ENCODE data around the gene MLH1.
"Not testable (repeated sequence)": the region's sequence is repeated elsewhere in the genome, so short reads cannot be mapped to it uniquely, and the experiment has no call there.

MLH1 gene

DNA sequence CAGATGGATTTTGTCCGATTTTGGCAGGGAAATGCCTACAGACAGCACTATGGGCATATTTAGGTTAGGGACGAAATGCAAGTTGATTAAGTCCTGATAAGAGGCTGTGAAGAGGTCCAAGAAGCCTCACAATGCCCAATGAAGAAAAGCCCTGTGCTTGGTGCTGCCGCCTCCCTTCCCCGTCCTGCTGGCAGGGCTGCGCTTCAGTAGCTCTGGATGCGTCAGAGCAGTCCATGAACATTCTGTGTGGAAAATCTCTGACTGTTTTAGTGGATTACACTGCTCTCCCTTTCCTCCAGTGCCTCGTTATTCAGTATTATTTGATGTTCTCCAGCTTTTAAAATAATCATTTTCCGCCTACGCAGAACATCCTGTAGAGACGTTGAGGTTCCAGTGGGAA, 39.6 kb downstream of the MLH1 start:
- no peak for DNase-seq (ENCODE audit: low read depth in 4 of 4, low spot score in 1 of 4)

DNA sequence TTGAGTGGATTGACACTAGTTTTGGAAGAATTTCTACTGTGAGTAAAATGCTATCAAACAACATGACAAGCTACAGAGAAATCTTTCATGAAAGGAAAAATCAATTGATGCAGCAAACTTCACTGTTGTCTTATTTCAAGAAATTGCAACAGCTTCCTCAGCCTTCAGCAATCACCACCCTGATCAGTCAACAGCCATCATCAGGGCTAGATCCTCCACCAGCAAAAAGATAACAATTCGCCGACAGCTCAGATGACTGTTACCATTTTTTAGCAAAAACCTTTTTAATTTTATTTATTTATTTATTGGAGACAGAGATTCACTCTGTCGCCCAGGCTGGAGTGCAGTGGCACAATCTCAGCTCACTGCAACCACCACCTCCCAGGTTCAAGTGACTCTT, 44.0 kb downstream of the MLH1 start:
- no peak for DNase-seq (ENCODE audit: low read depth in 4 of 4, low spot score in 1 of 4)

DNA sequence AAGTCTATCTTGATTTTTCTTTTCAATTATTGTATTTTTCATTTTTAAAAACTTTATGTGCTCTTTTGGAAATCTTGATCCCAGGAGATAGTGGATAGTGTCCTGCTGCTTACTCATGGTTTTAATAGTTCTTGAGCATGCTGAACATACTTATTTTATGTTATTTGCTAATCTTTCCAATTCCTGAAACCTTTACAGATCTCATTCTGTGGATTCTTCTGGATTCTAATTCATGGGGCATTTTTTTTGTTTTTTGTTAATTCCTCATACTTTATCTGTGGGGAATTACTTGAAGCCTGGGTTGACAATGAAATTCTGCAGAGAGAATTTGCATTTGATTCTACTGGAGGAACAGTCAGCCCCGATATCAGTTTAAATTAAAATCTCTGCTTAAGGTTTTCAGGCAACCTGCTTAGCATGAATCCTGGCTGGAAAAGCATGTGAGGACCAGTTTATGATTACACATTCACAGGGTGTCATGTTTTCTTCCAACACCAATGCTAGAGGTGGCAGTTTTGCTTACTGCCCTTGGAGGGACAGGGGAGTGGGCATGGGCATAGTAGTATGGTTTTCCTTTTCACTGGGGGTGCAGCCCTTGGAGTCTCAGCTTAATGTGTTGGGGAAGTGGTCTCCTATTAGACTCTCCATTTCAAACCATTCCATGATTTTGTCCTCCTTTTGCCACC, 46.0 kb downstream of the MLH1 start:
- no peak for DNase-seq (ENCODE audit: low read depth in 4 of 4, low spot score in 1 of 4)

DNA sequence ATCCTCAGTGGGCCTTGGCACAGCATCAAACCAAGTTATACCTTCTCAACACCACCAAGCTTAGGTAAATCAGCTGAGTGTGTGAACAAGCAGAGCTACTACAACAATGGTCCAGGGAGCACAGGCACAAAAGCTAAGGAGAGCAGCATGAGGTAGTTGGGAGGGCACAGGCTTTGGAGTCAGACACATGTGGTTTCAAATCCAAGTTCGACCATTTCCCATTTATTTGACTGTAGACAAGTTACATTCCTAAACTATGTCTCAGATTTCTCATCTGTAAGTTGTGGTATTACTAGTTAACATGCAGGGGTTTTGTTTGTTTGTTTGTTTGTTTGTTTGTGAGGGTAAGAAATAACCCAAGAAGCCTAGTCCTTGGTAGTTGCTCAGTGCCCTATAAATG, 46.9 kb downstream of the MLH1 start:
- DNase-seq (ENCODE audit: low read depth in 4 of 4, low spot score in 1 of 4): no peak

DNA sequence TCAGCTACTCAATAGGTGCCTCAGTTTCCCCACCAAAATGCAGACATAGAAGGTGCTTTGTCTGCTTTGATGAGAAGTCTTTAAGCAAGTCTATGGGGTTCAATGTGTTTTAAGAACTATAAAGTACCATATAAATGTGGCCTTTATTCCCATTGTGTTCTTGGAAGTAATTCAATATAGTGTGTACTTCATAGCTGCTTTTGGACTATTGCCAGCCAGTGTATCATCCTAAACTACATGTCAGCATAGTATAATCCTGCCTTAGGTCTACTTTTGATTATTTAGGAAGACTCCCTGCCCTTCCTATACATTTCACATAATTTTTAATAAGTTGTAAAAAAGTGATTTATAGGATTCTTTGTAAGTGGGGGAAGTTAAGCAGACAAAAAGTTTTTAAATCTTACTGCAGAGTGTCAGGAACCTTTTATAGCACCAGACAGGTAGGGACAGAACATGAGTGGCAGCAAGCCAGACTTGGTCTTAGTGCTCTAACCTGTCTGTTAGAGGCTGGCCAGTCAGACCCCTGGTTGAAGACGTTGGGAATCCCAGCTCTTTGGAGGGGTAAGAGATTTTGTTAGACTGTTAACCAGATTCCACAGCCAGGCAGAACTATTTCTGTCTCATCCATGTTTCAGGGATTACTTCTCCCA, 48.4 kb downstream of the MLH1 start:
- DNase-seq (ENCODE audit: low read depth in 4 of 4, low spot score in 1 of 4): no peak

DNA sequence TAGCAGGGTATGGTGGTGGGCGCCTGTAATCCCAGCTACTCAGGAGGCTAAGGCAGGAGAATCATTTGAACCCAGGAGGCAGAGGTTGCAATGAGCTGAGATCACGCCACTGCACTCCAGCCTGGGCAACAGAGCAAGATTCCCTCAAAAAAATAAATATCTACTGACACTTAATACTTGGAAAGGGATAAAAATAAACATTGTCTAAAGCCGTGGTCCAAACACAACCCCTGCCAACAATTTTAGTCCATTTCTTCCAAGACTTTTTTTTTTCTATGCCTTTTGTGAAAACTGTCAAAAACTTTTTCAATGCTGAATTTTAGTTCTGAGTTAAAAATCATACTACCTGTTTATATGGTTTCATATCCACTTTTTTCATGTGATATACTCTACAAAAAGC, 49.4 kb downstream of the MLH1 start:
- DNase-seq (ENCODE audit: low read depth in 4 of 4, low spot score in 1 of 4): not testable (repeated sequence)

DNA sequence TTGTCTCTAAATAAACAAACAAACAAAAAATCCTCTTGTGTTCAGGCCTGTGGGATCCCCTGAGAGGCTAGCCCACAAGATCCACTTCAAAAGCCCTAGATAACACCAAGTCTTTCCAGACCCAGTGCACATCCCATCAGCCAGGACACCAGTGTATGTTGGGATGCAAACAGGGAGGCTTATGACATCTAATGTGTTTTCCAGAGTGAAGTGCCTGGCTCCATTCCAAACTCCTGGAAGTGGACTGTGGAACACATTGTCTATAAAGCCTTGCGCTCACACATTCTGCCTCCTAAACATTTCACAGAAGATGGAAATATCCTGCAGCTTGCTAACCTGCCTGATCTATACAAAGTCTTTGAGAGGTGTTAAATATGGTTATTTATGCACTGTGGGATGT, 57.0 kb downstream of the MLH1 start:
- no peak for DNase-seq (ENCODE audit: low read depth in 4 of 4, low spot score in 1 of 4)

DNA sequence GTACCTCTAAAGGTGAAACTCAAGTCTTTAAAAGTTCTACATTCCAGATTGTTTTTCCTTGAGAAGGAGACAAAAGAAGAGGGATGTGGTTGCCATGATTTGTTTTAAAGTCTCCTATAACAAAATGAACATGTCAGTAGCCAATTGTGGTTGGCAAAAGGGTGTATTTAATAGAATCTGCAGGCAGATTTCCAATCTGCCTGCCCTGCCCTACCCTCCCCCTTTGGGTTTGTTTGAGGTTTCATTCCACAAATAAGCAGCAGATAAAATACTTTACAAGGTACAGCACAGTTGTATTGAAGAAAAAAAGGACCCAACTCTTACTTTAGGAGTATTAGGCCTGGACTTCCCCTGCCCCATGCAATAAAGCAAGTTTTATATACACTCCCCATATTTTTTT, 59.5 kb downstream of the MLH1 start:
- no peak for DNase-seq (ENCODE audit: low read depth in 4 of 4, low spot score in 1 of 4)

DNA sequence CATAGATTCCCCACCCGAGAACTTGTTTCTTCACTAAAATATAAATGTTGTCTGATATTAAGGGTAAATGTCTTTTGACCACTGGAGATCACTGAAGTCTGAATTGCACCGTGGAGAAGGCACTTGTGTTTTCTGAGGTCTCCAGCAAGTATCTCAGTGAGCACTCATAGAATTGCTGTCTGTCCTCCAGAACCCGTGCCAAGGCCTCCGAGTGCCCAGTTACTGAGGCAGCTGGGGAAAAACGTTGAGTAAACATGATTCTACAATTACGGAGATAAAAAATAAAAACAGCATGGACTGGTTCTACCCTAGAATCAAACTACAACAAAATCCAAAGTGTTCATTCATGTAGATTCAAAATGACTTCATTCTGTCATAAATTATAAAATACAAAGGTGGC, 60.0 kb downstream of the MLH1 start:
- no peak for DNase-seq (ENCODE audit: low read depth in 4 of 4, low spot score in 1 of 4)

DNA sequence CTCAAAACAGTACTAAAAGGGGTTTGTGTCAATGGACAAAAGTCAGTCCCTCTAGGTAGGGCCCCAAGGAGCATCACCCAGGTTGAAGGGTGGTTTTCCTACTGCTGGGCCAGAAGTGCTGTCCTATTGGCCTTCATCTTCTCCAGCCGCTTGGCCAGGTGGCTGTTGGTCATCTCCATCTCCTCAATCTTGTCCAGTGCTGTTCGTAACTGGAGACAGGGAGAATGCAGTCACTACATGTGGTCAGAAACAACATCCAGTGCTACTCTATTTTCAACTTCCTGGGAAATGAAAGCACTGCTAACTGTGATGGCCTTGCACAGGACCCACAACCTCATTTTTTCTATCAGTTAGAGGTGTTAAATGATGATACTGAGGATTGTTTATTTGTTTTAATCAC, 60.4 kb downstream of the MLH1 start:
- no peak for DNase-seq (ENCODE audit: low read depth in 4 of 4, low spot score in 1 of 4)

DNA sequence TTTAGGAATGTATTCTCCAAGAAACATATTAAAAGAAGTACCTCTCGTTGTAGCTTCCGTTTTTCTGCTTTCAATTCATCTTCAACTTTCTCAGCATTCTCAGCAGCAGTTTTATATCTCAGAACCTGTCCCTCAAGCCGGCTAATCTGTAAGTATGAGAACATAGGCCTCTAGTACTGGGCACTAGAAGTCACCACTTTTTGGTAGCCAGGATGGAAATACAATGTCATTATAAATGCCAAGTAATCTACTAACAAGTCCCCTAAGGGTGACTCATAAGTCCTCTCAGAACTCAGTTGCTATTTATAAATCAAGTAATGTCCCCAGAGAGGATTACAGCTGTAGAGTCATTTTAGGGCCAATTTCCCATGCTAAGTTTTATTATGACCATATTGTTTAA, 61.1 kb downstream of the MLH1 start:
- no peak for DNase-seq (ENCODE audit: low read depth in 4 of 4, low spot score in 1 of 4)

DNA sequence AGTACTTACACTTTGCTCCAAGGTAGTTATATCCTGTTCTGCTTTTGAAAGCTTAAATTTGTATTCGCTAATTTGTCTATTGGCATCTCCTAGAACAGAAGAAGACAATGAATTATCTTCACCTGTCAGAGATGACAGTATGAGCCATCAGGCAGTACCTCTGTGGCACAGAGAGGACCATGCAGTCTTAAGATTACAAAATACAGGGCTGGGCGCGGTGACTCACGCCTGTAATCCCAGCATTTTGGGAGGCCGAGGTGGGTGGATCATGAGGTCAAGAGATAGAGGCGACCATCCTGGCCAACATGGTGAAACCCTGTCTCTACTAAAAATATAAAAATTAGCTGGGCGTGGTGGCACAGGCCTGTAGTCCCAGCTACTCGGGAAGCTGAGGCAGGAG, 61.8 kb downstream of the MLH1 start:
- DNase-seq (ENCODE audit: low read depth in 4 of 4, low spot score in 1 of 4): not testable (repeated sequence)

DNA sequence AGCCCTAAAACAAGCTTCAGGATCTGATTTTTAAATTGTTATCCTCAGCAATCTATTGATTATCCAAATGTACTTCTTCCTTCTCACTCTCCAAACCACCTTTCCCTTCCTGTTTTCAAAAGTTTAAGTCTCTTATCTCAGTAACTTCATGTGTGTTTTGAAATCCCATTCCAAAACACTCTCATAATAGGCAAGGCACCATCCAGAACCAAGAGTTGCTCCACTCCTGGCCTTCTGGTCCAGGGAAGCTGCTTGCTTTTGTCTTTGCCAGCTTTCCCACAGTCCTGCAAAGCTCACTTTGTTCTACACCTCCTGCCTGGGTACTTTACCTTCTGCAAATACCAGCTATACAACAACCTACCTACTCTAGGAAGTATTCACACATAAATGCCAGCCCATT, 63.5 kb downstream of the MLH1 start:
- DNase-seq (ENCODE audit: low read depth in 4 of 4, low spot score in 1 of 4): no peak

DNA sequence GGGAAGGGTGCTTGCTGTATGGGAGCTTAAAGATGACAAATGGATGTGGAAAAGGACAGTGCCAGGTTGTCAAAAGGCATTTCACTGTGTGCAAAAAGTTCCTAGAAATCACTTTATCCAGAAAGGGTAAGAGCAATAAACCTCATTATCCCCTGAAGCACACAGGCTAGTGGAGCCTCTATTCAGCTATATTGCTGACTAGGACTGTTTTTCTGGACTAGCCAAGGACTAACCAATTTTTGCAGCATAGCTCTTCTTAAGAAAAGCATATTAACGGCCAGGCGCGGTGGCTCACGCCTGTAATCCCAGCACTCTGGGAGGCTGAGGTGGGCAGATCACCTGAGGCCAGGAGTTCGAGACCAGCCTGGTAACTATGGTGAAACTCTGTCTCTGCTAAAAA, 64.8 kb downstream of the MLH1 start:
- no peak for DNase-seq (ENCODE audit: low read depth in 4 of 4, low spot score in 1 of 4)

DNA sequence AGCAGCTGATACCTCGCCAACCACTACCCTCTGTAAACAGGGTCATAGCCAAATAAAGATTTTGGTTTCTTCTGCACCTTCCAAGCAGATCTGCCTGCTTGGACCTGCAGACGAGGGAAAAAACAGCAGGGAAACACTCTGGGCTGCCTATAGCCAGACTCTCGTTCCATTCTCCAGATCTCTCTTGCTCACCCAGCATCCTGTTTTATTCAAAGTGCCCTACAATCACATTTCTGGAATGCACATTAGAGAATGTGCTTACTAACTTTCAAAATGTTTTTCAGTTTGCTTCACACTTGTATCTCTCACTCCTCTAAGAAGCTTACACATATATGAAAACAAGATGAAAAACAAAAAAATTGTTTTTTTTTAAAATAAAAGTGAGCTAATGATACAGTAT, 71.4 kb downstream of the MLH1 start:
- DNase-seq (ENCODE audit: low read depth in 4 of 4, low spot score in 1 of 4): no peak

DNA sequence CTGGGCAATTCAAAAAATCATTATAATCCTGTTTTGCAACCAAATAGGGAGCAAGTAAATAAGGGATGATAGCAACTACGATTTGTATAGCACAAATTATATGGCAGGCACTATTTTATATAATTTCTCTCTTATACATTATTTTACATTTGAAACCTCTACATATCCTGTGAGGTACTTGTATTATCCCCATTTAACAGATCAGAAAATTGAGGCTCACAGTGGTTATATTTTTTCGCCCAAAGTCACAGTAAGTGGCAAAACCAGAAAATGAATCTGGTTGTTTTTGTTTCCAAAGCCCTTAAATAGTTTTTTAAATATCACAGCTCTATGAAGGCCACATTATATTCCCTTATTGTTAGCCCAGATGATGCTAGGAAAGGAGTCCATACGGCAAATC, 74.3 kb downstream of the MLH1 start:
- no peak for DNase-seq (ENCODE audit: low read depth in 4 of 4, low spot score in 1 of 4)

DNA sequence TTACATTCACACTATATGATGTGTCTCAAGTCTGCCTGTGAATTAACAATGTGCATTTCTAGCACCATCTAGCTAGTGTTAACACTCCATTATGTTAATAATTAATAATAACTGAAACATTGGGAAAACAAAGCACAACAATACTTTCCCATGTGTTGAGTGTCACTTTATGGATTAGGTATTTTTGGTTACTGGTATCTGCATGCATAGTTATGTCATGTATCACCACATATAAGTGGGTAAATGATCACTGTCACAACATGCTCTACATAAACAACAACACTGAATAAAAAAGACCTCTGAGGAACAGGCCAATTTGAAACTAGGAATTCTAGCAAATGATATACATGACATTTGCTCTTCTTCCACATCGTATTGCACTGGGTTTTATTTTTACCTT, 74.7 kb downstream of the MLH1 start:
- no peak for DNase-seq (ENCODE audit: low read depth in 4 of 4, low spot score in 1 of 4)

DNA sequence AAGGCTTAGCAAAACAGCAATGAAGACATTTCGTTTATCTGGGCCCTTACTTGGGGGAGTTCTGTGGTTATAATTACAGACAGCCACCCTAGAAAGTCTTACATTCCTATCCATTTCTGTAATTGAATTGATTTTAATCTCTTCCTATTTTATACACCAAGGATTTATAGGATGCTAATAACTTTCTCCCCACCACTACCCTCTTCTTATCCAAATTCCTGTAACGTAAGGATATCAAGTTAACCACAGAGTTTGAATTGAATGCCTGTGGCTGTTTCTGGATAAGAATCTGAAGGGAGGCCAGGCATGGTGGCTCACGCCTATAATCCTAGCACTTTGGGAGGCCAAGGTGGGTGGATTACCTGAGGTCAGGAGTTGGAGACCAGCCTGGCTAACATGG, 78.6 kb downstream of the MLH1 start:
- no peak for DNase-seq (ENCODE audit: low read depth in 4 of 4, low spot score in 1 of 4)

DNA sequence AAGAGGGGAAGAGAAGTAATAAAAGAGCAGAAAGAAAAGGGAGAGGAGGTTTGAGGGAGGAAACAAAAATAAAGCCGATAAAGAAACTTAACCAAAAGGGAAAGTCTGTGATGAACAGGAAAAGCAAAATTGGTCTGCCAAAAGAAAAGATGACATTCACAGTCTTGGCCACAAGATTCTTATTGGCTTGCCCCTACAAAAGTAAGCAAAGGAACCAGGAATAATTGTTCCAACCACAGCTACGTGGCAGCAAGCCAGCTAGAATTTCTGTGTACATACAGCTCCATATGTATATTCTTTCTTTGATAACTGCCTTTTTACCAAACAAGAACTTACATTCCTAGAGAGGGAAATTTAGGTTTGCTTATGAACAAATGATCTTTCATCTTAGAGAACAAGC, 79.6 kb downstream of the MLH1 start:
- DNase-seq (ENCODE audit: low read depth in 4 of 4, low spot score in 1 of 4): no peak

DNA sequence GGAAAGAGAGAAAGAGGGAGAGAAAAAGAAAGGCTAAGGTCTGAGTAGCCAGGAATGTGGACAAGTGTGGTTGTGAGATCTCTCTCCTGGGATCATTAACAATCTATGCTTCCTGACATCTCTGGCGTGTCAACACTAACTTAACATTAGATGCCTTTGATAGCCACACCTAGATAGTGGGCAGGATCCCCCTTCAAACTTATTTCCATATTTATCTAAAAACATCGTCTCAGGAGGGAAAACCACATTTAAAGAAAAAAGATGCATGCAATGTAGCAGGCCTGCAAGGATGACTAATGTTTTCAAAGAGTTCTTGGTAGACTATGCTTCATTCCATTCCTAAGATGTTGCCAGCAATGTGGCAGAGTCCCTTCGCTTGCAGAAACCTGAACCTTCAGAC, 80.9 kb downstream of the MLH1 start:
- DNase-seq (ENCODE audit: low read depth in 4 of 4, low spot score in 1 of 4): no peak

DNA sequence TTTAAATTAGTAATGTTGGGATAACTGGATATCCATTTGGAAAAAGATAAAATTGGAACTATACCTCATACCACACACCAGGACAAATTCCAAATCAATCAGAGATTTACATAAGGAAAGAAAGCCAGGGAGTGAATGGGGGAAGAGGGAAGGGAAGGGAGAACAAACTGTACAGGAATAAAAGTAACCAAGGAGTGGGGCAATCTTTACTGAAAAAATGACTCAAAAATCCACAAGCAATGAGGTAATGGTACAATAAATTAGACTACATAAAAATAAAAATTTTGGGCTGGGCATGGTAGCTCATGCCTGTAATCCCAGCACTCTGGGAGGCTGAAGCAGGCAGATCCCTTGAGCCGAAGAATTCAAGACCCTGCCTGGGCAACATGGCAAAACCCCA, 82.6 kb downstream of the MLH1 start:
- DNase-seq (ENCODE audit: low read depth in 4 of 4, low spot score in 1 of 4): no peak

DNA sequence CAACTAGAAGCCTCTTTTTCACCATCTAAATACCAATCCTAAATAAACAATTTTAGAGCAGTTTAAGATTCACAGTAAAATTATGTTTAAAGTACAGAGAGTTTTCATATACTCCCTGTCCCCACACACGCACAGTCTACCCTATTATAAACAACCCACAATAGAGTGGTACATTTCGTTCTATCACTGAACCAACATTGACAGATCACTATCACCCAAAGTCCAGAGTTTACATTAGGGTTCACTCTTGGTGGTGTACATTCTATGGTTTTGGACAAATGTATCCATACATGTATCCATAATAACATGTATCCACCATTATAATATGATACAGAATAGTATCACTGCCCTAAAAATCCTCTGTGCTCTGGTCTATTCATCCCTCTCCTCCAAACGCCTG, 89.0 kb downstream of the MLH1 start:
- DNase-seq (ENCODE audit: low read depth in 4 of 4, low spot score in 1 of 4): no peak

DNA sequence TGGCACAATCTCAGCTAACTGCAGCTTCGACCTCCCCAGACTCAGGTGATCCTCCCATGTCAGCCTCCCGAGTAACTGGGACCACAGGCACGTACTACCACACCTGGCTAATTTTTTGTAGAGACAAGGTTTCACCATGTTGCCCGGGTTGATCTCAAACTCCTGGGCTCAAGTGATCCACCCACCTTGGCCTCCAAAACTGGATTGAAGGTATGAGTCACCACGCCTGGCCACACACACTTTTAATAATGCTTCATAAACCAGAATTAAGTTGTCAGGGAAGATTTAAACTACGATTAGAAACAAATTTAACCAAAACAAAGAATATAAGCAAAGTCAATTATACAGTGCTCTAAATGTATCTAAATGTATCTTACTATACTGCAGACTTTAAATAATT, 93.6 kb downstream of the MLH1 start:
- no peak for DNase-seq (ENCODE audit: low read depth in 4 of 4, low spot score in 1 of 4)

Measured in stimulated activated CD4-positive, alpha-beta T cell treated with anti-CD3 and anti-CD28 coated beads, Interleukin-1b, Interleukin-23, amount 100 ng/mL, for 24 hours (primary cell).